ENCODE measurements around the gene STAP2.
"Not testable (repeated sequence)": the region's sequence is repeated elsewhere in the genome, so short reads cannot be mapped to it uniquely, and the experiment has no call there.

Gene STAP2

GRCh38 chr19:4295972-4296771 lies 42.5 kb downstream of the STAP2 start:
- no peak for DNase-seq

- no peak for DNase-seq
Observed at GRCh38 chr19:4294389-4294788, 44.2 kb downstream of the STAP2 start.

GRCh38 chr19:4292515-4292914 lies 46.1 kb downstream of the STAP2 start:
- DNase-seq = no peak

GRCh38 chr19:4291184-4291732 lies 47.4 kb downstream of the STAP2 start:
- no peak for DNase-seq

GRCh38 chr19:4288091-4288777 lies 50.4 kb downstream of the STAP2 start:
- no peak for DNase-seq

GRCh38 chr19:4286141-4286540 lies 52.5 kb downstream of the STAP2 start:
- DNase-seq = not testable (repeated sequence)

GRCh38 chr19:4284974-4285373 lies 53.7 kb downstream of the STAP2 start:
- no peak for DNase-seq

GRCh38 chr19:4284176-4284958 lies 54.3 kb downstream of the STAP2 start:
- no peak for DNase-seq

GRCh38 chr19:4279530-4280422 lies 58.9 kb downstream of the STAP2 start:
- no peak for DNase-seq

- DNase-seq = no peak
Observed at GRCh38 chr19:4279267-4279529, 59.4 kb downstream of the STAP2 start.

GRCh38 chr19:4278419-4279266 lies 60.0 kb downstream of the STAP2 start, which contains the start of gene SHD:
Gene SHD (plus strand): TSS chr19:4279266. CDS start chr19:4280064, 798 bp downstream.
- DNase-seq = no peak

- no peak for DNase-seq
Observed at GRCh38 chr19:4278010-4278409, 60.6 kb downstream of the STAP2 start.

- DNase-seq = no peak
Observed at GRCh38 chr19:4277191-4277696, 61.4 kb downstream of the STAP2 start.

- DNase-seq = not testable (repeated sequence)
Observed at GRCh38 chr19:4274321-4274686, 64.3 kb downstream of the STAP2 start.

Measured in stimulated activated naive CD4-positive, alpha-beta T cell (primary cell).